ENCODE results near the gene EDAR.
A peak's percentile ranks its signal among the peaks of the same experiment; 100 is the strongest.

Gene EDAR

DNA sequence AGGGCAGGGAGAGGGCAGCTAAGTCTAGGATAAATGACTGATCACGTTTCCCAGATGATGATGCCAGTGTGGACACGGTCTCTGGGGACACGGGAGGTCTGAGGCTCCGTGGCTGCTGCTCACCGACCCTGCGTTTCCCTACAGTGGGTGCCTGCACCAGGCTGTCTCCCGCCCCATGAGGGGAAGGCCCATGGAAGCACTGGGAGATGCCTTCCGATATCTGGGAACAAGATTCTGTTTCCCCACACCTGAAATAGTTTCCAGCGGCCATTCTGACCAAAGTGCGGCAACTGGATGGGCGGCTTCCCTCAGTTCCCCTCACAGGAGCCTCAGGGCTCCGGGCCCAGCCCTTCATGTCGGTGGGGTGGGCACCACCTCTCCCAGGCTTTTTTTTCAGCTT is 83.1 kb downstream of the EDAR start:
- no peak overlapping the region for H3K27ac ChIP-seq
- H3K4me3 ChIP-seq = no peak overlapping the region
- TF ChIP-seq, protein P1, sequence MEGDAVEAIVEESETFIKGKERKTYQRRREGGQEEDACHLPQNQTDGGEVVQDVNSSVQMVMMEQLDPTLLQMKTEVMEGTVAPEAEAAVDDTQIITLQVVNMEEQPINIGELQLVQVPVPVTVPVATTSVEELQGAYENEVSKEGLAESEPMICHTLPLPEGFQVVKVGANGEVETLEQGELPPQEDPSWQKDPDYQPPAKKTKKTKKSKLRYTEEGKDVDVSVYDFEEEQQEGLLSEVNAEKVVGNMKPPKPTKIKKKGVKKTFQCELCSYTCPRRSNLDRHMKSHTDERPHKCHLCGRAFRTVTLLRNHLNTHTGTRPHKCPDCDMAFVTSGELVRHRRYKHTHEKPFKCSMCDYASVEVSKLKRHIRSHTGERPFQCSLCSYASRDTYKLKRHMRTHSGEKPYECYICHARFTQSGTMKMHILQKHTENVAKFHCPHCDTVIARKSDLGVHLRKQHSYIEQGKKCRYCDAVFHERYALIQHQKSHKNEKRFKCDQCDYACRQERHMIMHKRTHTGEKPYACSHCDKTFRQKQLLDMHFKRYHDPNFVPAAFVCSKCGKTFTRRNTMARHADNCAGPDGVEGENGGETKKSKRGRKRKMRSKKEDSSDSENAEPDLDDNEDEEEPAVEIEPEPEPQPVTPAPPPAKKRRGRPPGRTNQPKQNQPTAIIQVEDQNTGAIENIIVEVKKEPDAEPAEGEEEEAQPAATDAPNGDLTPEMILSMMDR (IDR thresholded peaks at IDR 0.05) = no peak
- peak; percentile 33 for DNase-seq (ENCODE audit: low spot score)

GRCh38 chr2:108905176-108905575 is 83.8 kb downstream of the EDAR start:
- no peak overlapping the region for H3K27ac ChIP-seq
- no peak for DNase-seq (ENCODE audit: low spot score)
- TF ChIP-seq, protein P1 (IDR thresholded peaks at IDR 0.05) = no peak
- H3K4me3 ChIP-seq = no peak overlapping the region

DNA sequence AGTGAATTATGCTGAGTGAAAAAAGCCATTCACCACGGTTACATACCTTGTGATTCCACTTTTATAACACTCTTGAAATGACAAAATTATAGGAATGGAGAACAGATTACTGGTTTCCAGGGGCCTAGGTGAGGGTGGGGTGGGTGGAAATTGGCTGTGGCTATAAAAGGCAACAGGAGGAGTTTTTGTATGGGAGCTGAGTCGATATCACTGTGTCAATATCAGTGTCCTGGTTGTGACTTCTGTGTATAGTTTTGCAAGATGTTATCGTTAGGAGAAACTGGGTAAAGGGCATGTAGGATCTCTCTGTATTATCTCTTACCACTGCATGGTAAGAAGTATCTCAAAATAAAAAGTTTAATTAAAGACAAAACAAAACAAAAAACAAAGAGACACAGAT is 84.3 kb downstream of the EDAR start:
- H3K4me3 ChIP-seq = no peak overlapping the region
- no peak for DNase-seq (ENCODE audit: low spot score)
- TF ChIP-seq, protein P1 (IDR thresholded peaks at IDR 0.05) = no peak
- no peak overlapping the region for H3K27ac ChIP-seq

DNA sequence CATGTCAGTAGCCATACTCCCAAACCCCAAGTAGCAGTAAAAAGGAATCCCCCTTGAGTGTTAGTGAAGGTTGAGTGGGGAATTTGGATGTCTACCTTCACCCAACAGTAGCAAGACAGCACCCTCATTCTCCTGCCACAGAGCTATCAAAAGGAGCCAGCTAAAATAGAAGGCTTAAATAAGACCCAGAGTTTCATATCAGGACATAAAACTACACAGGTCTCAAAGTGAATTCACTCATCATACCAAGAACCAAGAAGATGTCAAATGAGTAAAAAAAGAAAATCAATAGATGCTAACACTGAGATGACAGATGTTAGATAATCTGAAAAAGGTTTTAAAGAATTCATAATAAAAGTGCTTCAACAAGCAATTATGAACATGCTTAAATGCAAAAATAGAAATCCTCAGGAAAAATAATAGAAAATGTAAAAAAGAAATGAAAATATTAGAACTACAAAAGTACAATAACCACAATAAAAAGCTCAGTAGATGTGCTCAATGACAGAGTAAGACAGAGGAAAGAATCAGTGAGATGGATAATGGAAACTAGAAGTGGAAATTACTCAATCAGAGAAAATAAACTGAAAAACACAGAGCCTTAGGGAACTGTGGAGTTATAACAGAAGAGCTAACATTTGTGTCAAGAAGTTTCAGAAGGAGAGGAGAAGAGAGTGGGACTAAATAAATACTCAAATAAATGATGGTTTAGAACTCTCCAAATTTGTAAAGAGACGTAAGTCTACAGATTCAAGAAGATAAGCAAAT is 90.5 kb downstream of the EDAR start:
- no peak for DNase-seq (ENCODE audit: low spot score)
- no peak overlapping the region for H3K27ac ChIP-seq
- H3K4me3 ChIP-seq = no peak overlapping the region
- TF ChIP-seq, protein P1 (IDR thresholded peaks at IDR 0.05) = no peak

- no peak overlapping the region for H3K27ac ChIP-seq
- TF ChIP-seq, protein P1 (IDR thresholded peaks at IDR 0.05) = no peak
- no peak overlapping the region for H3K4me3 ChIP-seq
- DNase-seq (ENCODE audit: low spot score) = no peak
These were observed 92.3 kb downstream of the EDAR start for GRCh38 chr2:108896741-108897140.

GRCh38 chr2:108895188-108895587 is 93.8 kb downstream of the EDAR start:
- TF ChIP-seq, protein P1 (IDR thresholded peaks at IDR 0.05) = no peak
- Histone ChIP-seq H3K4me3 (no peak overlapping the region), H3K27ac (no peak overlapping the region)
- DNase-seq (ENCODE audit: low spot score) = no peak

DNA sequence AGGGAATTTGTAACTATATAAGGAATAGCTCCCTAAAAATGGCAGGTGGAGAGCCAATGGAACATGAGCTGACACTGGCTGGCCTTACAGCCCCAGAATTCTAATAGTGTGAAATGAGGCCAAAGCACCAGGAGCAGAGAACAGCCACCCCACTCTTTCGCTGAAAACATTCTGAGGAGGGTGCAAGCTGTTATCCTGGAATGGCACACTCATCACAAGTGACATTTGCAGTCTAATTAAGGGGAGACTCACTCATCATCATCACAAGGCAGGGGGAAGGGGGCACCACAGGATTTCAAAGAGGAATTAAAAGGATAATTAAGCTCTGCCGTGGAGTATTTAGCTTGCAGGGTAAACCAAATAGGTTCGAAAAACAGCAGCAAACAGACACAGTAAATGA is 94.3 kb downstream of the EDAR start:
- DNase-seq (ENCODE audit: low spot score) = no peak
- H3K4me3 ChIP-seq = no peak overlapping the region
- TF ChIP-seq, protein P1 (IDR thresholded peaks at IDR 0.05) = no peak
- H3K27ac ChIP-seq = no peak overlapping the region
